Prostate gland (tissue), 2 donors: Measurements from ENCODE around the gene SH3RF2.

Experiments used
- CTCF ChIP-seq, 4 experiments: fragments of 200-600 bp in 2 of 4; fragments of 450-650 bp in 2 of 4; sonication (generic) in 2 of 4; IDR thresholded peaks; 1 replicate in 3 of 4; 2 replicates in 1 of 4; pipeline ENCODE4 v1.5.1; 2016 to 2019; ENCODE audit warnings: antibody characterized with exemption in 4 of 4, mild to moderate bottlenecking in 2 of 4, moderate library complexity in 2 of 4
- POLR2A ChIP-seq: fragments of 450-650 bp; IDR thresholded peaks from one replicate; pipeline ENCODE4 v1.6.1; 2016; ENCODE audit warnings: antibody characterized with exemption, mild to moderate bottlenecking

- TF ChIP-seq CTCF (IDR thresholded peaks at IDR 0.05), result no peak
- no peak for TF ChIP-seq POLR2A
These were observed 2.1 kb upstream of the SH3RF2 start for GRCh38 chr5:145934276-145934675.
